ENCODE results near the gene SNX2.
A peak's percentile ranks its signal among the peaks of the same experiment; 100 is the strongest.
"Not testable (repeated sequence)": the region's sequence is repeated elsewhere in the genome, so short reads cannot be mapped to it uniquely, and the experiment has no call there.

The SNX2 gene

GRCh38 chr5:122774861-122775549 is at the start of gene SNX2:
SNX2 (plus strand) TSS chr5:122775080; CDS start chr5:122775104, 24 bp downstream.
- peak; percentile 93 for DNase-seq (ENCODE audit: low spot score)

GRCh38 chr5:122727112-122727541 is 47.8 kb upstream of the SNX2 start:
- DNase-seq (ENCODE audit: low spot score), result no peak

- DNase-seq (ENCODE audit: low spot score), result no peak
These were observed 44.8 kb upstream of the SNX2 start for GRCh38 chr5:122730037-122730436.

- no peak for DNase-seq (ENCODE audit: low spot score)
These were observed 44.4 kb upstream of the SNX2 start for GRCh38 chr5:122730456-122730855.

- DNase-seq (ENCODE audit: low spot score), result no peak
These were observed 38.6 kb upstream of the SNX2 start for GRCh38 chr5:122736086-122736845.

- no peak for DNase-seq (ENCODE audit: low spot score)
These were observed 36.8 kb upstream of the SNX2 start for GRCh38 chr5:122738088-122738487.

- peak; percentile 11 for DNase-seq (ENCODE audit: low spot score)
These were observed 33.2 kb upstream of the SNX2 start for GRCh38 chr5:122741681-122742080.

- no peak for DNase-seq (ENCODE audit: low spot score)
These were observed 31.6 kb upstream of the SNX2 start for GRCh38 chr5:122743261-122743660.

- DNase-seq (ENCODE audit: low spot score), result no peak
These were observed 29.3 kb upstream of the SNX2 start for GRCh38 chr5:122745597-122745996.

GRCh38 chr5:122749886-122750285 is 25.0 kb upstream of the SNX2 start:
- DNase-seq (ENCODE audit: low spot score), result no peak

GRCh38 chr5:122751293-122751782 is 23.5 kb upstream of the SNX2 start:
- DNase-seq (ENCODE audit: low spot score), result no peak

- no peak for DNase-seq (ENCODE audit: low spot score)
These were observed 21.4 kb upstream of the SNX2 start for GRCh38 chr5:122753500-122753899.

- DNase-seq (ENCODE audit: low spot score), result no peak
These were observed 19.1 kb upstream of the SNX2 start for GRCh38 chr5:122755783-122756182.

- DNase-seq (ENCODE audit: low spot score), result peak; percentile 38
These were observed 18.5 kb upstream of the SNX2 start for GRCh38 chr5:122756264-122756911.

GRCh38 chr5:122757285-122757684 is 17.6 kb upstream of the SNX2 start:
- no peak for DNase-seq (ENCODE audit: low spot score)

GRCh38 chr5:122759241-122760070 is 15.4 kb upstream of the SNX2 start:
- no peak for DNase-seq (ENCODE audit: low spot score)

- DNase-seq (ENCODE audit: low spot score), result no peak
These were observed 14.6 kb upstream of the SNX2 start for GRCh38 chr5:122760236-122760635.

GRCh38 chr5:122761115-122761514 is 13.8 kb upstream of the SNX2 start:
- DNase-seq (ENCODE audit: low spot score), result no peak

GRCh38 chr5:122761896-122762295 is 13.0 kb upstream of the SNX2 start:
- DNase-seq (ENCODE audit: low spot score), result not testable (repeated sequence)

- DNase-seq (ENCODE audit: low spot score), result no peak
These were observed 8.8 kb upstream of the SNX2 start for GRCh38 chr5:122766130-122766529.

GRCh38 chr5:122770477-122770876 is 4.4 kb upstream of the SNX2 start:
- no peak for DNase-seq (ENCODE audit: low spot score)

- no peak for DNase-seq (ENCODE audit: low spot score)
These were observed 2.4 kb upstream of the SNX2 start for GRCh38 chr5:122772446-122772845.

All from Ammon's horn (tissue), 1 donor.